Natural killer cell (primary cell): ENCODE measurements around the gene IL7R. TPM values are rescaled to one million over a fixed set of nuclear protein-coding genes. Genes with fewer than 3 reads are reported as not detected.

Source experiments
- ATAC-seq, 3 donors: fragments of 150-1000 bp in 2 of 3; fragments of 200-7000 bp in 1 of 3; cut with Tn5 transposase; 1 replicate in 1 of 3; 2 replicates in 2 of 3; pipeline ENCODE4 v1.10.0; 2021; ENCODE audit warnings: mild to moderate bottlenecking in 2 of 3, moderate library complexity in 2 of 3
- DNase-seq, 2 donors: peaks; one replicate each; pipeline versions ENCODE4 v3.0.0 to v3.0.0-alpha.2; 2013 to 2021; ENCODE audit warnings: mixed read lengths in 1 of 2
- H3K27ac ChIP-seq: one replicate; pipeline ENCODE4 v1.5.1; 2013; ENCODE audit warnings: mild to moderate bottlenecking, low read length
- H3K27me3 ChIP-seq: one replicate; pipeline ENCODE4 v1.6.1; 2013; ENCODE audit warnings: low read length; ENCODE audit not compliant: control insufficient read depth, insufficient read depth
- H3K36me3 ChIP-seq: one replicate; pipeline ENCODE4 v1.6.1; 2013; ENCODE audit warnings: low read length; ENCODE audit not compliant: control insufficient read depth, insufficient read depth
- H3K4me1 ChIP-seq: one replicate; pipeline ENCODE4 v1.6.1; 2013; ENCODE audit warnings: low read length; ENCODE audit not compliant: control insufficient read depth, insufficient read depth
- H3K4me3 ChIP-seq: one replicate; pipeline ENCODE4 v1.5.1; 2013; ENCODE audit warnings: low read length
- H3K9me3 ChIP-seq: one replicate; pipeline ENCODE4 v1.6.1; 2013; ENCODE audit warnings: low read length; ENCODE audit not compliant: control insufficient read depth, insufficient read depth
- H3K27ac Mint-ChIP-seq, 2 donors: one replicate each; pipeline ENCODE4 v1.8.0; 2022; ENCODE audit warnings: mild to moderate bottlenecking in 2 of 2, mixed read lengths in 2 of 2, moderate library complexity in 1 of 2
- H3K27me3 Mint-ChIP-seq, 2 donors: one replicate each; pipeline ENCODE4 v1.8.0; 2022; ENCODE audit warnings: low read depth in 2 of 2, mixed read lengths in 2 of 2
- H3K36me3 Mint-ChIP-seq: one replicate; pipeline ENCODE4 v1.8.0; 2022; ENCODE audit warnings: mixed read lengths
- H3K4me1 Mint-ChIP-seq, 2 donors: one replicate each; pipeline ENCODE4 v1.8.0; 2022; ENCODE audit warnings: mixed read lengths in 2 of 2
- H3K4me3 Mint-ChIP-seq: one replicate; pipeline ENCODE4 v1.8.0; 2022; ENCODE audit warnings: mild to moderate bottlenecking, moderate library complexity, mixed read lengths
- H3K9me3 Mint-ChIP-seq, 2 donors: one replicate each; pipeline ENCODE4 v1.8.0; 2022; ENCODE audit warnings: mixed read lengths in 2 of 2
- WGBS: methylation state at CpG from one replicate; pipeline ENCODE4 v1.1.7; 2013; ENCODE audit warnings: missing lambda C conversion rate; ENCODE audit not compliant: insufficient coverage; 5-methylcytosine and 5-hydroxymethylcytosine counted together
- intact Hi-C: fragments of 100-400 bp; cut with micrococcal nuclease; formaldehyde crosslinking; loops from one replicate; pipeline ENCODE4 v1.14.2; 2022
- total RNA-seq, 4 donors: library from RNA; stranded (reverse); fragments of 120-200 nt in 1 of 4; gene quantifications; one replicate each; pipeline versions ENCODE4 v1.2.3 to v1.2.4, GENCODE V29; 2013 to 2022
- TF ChIP-seq, protein P1 (sequence below): fragments of 200-600 bp; IDR thresholded peaks from one replicate; pipeline ENCODE4 v1.8.0; 2022; ENCODE audit warnings: antibody characterized with exemption

The IL7R gene
- total RNA-seq, 3 donors from 2014 or later (not counting 1 experiment from before 2014, with no cell fraction given) = 22.0 to 42.7 (median 30.4) TPM

DNA sequence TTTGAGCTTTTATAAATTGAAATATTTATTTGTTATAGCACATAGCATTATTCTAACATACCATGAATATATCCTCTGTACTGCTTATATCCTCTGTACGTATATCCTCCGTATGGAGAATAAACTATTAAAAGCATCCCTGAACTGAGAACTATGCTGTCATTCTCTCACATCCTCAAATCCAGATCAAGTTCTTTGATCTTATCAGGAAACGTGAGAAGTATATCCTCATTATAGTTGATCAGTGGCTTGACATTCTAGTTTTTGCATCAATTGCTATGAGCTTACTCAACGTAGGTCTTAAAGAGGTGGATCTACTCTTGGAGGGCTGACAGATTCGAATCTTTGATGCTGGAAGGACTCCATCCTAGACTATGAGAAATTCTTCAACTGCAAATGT is 37.4 kb downstream of the IL7R start:
- Mint-ChIP-seq H3K4me3 (no peak overlapping the region), H3K36me3 (no peaks in the 10 kb centered on the region), H3K27me3 (peaks cover 0 to 7% of the 10 kb centered on the region in 2 donors), H3K9me3 (no peaks in the 10 kb centered on the region), H3K27ac (no peak overlapping the region), H3K4me1 (no peaks in the 10 kb centered on the region)
- no peak for DNase-seq
- Histone ChIP-seq H3K4me3 (no peak overlapping the region), H3K27ac (no peak overlapping the region), H3K4me1 (no peaks in the 10 kb centered on the region), H3K9me3 (no peaks in the 10 kb centered on the region), H3K36me3 (no peaks in the 10 kb centered on the region), H3K27me3 (no peaks in the 10 kb centered on the region)
- WGBS = 86% methylated on average over 5 of the region's 5 CpGs
- no peak for ATAC-seq
- intact Hi-C loops = no loop called here
- TF ChIP-seq, protein P1, sequence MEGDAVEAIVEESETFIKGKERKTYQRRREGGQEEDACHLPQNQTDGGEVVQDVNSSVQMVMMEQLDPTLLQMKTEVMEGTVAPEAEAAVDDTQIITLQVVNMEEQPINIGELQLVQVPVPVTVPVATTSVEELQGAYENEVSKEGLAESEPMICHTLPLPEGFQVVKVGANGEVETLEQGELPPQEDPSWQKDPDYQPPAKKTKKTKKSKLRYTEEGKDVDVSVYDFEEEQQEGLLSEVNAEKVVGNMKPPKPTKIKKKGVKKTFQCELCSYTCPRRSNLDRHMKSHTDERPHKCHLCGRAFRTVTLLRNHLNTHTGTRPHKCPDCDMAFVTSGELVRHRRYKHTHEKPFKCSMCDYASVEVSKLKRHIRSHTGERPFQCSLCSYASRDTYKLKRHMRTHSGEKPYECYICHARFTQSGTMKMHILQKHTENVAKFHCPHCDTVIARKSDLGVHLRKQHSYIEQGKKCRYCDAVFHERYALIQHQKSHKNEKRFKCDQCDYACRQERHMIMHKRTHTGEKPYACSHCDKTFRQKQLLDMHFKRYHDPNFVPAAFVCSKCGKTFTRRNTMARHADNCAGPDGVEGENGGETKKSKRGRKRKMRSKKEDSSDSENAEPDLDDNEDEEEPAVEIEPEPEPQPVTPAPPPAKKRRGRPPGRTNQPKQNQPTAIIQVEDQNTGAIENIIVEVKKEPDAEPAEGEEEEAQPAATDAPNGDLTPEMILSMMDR = no peak

DNA sequence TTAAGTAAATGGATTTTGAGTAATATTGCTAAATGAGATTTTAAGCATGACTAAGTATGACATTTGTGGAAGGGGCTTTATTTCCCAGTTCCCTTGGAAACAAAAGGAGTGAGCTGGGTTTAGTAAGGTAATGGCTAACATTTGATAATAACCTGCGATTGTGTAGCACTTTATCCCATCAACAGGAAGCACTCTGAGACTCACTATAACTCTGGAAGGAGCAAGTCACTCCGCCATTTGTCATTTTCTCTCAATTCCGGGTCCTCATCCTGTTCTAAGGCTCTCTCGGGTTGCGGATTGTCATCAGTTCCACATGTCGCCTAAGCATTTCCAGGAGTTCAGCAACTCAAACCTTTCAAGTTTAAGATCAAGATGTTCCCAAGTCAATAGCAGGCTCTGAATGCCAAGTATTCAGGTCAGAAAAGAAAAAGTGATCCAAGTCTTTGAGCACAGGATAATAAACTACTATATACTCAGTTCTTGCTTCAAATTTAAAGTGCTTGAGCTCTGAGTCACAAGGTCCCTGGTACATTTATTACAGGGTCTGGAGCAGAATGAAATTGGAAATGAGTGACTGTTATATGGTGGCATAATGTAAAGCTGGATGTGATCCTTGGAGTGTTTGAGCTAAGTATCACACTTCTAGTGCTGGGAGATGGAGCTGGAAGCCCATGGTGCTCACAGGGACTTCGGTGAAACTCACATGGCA is 42.4 kb downstream of the IL7R start:
- Mint-ChIP-seq H3K27me3 (peaks cover 0 to 7% of the 10 kb centered on the region in 2 donors), H3K36me3 (no peaks in the 10 kb centered on the region), H3K27ac (peak overlapping the region in 1 of 2 donors; percentile 25), H3K9me3 (no peaks in the 10 kb centered on the region), H3K4me1 (peaks cover 8 to 12% of the 10 kb centered on the region in 2 donors), H3K4me3 (no peak overlapping the region)
- H3K27ac ChIP-seq = no peak overlapping the region
- no peak overlapping the region for H3K4me3 ChIP-seq
- ATAC-seq (no peak), DNase-seq (no peak)
- H3K4me1 ChIP-seq = peaks cover 14% of the 10 kb centered on the region
- no peaks in the 10 kb centered on the region for H3K27me3 ChIP-seq
- intact Hi-C loops = no loop called here
- WGBS = 94% methylated on average over 7 of the region's 7 CpGs
- no peaks in the 10 kb centered on the region for H3K9me3 ChIP-seq
- TF ChIP-seq, protein P1 = no peak
- no peaks in the 10 kb centered on the region for H3K36me3 ChIP-seq

DNA sequence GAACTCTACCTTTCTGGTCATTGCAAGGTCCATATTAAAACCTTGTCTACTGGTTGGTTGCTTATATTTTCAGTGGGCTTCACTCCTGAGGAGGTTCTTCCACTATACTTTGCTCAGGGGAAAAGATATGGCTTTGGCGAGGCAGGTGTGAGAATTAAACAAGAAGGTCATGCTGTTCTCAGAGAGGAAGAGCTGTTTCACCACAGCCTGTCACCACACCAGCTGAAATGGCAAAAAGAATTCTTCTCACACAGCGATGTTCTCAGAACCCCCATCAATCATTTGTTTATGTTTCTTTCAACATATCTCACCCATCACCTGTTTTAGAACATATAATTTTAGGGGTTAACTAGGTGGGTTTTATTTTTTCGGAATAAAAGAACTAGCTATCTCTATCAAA is 43.1 kb downstream of the IL7R start:
- peaks cover 0 to 7% of the 10 kb centered on the region in 2 donors for H3K27me3 Mint-ChIP-seq
- intact Hi-C loops = no loop called here
- DNase-seq (peak in 1 of 2 donors; percentile 27), ATAC-seq (no peak)
- H3K36me3 Mint-ChIP-seq = no peaks in the 10 kb centered on the region
- Histone ChIP-seq H3K27ac (no peak overlapping the region), H3K9me3 (peaks cover 3% of the 10 kb centered on the region), H3K27me3 (no peaks in the 10 kb centered on the region), H3K4me3 (no peak overlapping the region), H3K36me3 (no peaks in the 10 kb centered on the region), H3K4me1 (peaks cover 14% of the 10 kb centered on the region)
- TF ChIP-seq, protein P1 = no peak
- peak overlapping the region in 1 of 2 donors; percentile 25 for H3K27ac Mint-ChIP-seq
- no peak overlapping the region for H3K4me3 Mint-ChIP-seq
- no peaks in the 10 kb centered on the region for H3K9me3 Mint-ChIP-seq
- WGBS = 17% methylated on average over 1 of the region's 3 CpGs
- H3K4me1 Mint-ChIP-seq = peaks cover 8 to 12% of the 10 kb centered on the region in 2 donors
